Epidermal melanocyte (primary cell): ENCODE results near the gene TAAR1.
"Not testable (repeated sequence)": the region's sequence is repeated elsewhere in the genome, so short reads cannot be mapped to it uniquely, and the experiment has no call there.

ENCODE experiments used
- DNase-seq: peaks from one replicate; pipeline ENCODE4 v3.0.0; 2011; ENCODE audit warnings: low spot score; ENCODE audit not compliant: insufficient read length

Gene TAAR1

GRCh38 chr6:132663661-132664060, 4.7 kb upstream of the TAAR1 start:
- DNase-seq, result no peak

GRCh38 chr6:132661906-132662305, 2.9 kb upstream of the TAAR1 start:
- peak; percentile 19 for DNase-seq

- DNase-seq, result no peak
Observed at GRCh38 chr6:132651062-132651461, 7.9 kb downstream of the TAAR1 start.

DNA sequence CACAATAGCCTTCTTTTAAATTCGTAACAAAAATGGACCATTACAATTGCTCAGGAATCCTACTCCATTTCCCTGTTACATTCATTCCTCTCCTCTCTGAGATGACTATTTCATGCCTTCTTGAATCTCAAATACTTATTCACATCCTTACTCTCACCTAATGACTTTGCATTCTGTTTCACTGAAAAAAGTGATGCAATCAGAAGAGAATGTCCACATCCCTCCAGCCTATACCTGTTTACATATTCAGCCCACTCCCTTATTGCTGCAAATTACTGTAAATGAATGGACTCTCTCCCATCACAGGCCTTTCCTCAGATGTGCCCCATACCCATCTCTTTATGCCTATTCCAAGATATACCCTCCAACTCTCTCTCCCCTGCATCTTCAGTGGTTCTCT, 8.6 kb downstream of the TAAR1 start:
- DNase-seq, result no peak

DNA sequence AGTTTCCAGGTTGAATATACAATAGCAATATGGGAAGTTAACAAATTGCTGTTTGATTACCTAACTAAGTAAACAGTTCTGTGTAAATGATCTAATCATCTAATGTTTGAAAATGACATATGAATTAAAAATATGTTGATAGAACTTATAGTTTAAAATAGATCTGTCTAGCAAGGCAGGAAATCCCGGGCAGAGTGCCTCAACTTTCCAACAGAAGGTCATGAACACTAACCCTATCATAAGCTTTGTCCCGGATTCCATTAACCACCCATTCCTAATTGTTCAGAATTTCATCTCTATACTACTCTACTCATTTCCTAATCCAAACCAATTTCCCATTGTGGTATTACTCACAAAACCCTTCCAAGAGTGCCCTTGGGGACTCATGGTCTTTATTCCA, 10.2 kb downstream of the TAAR1 start:
- no peak for DNase-seq

DNA sequence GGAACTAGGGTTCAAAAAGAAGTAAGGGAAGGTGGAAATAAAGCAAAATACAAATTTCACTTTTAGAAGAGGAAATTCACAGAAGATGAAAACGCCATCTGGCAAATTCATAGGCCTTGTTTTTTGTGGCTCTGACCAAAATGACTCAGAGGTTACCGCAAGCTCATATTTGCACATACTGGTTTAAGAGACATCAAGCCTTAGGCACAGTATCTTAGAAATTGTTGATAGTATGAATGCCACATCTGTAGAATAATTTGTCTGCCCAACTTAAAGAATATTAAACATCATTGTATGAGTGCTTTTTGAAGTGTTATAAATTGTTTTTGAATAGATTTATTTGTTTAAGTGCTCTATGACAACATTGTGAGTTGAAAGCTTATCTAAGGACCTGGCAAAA, 10.6 kb downstream of the TAAR1 start:
- DNase-seq, result no peak

DNA sequence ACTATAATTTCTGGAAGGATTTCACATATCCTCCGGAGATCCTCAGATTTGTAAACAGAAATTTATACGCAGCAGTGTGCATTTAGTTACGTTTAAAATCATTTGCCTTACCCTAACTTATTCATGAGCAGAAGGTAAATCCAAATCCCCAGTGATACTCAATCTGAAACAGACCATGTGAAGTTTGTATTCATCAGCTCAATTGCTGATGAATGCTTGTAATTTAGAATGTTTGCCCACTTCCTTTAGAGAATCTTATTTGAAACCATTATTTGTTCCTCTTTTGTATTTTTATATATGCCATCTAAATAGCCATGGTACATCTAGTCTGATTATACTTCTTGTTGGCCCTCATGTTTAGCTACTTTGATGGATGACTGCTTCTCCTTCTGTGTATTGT, 15.4 kb downstream of the TAAR1 start:
- DNase-seq, result no peak

- not testable (repeated sequence) for DNase-seq
Observed at GRCh38 chr6:132637135-132637534, 21.8 kb downstream of the TAAR1 start.

DNA sequence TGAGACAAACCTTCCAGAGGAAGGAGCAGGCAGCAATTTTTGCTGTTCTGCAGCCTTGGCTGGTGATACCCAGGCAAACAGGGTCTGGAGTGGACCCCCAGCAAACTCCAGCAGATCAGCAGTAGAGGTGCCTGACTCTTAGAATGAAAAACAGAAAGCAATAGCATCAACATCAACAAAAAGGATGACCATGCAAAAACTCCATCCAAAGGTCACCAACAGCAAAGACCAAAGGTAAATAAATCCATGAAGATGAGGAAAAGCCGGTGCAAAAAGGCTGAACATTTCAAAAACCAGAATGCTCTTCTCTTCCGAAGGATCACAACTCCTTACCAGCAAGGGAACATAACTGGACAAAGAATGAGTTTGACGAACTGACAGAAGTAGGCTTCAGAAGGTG, 23.1 kb downstream of the TAAR1 start:
- not testable (repeated sequence) for DNase-seq

DNA sequence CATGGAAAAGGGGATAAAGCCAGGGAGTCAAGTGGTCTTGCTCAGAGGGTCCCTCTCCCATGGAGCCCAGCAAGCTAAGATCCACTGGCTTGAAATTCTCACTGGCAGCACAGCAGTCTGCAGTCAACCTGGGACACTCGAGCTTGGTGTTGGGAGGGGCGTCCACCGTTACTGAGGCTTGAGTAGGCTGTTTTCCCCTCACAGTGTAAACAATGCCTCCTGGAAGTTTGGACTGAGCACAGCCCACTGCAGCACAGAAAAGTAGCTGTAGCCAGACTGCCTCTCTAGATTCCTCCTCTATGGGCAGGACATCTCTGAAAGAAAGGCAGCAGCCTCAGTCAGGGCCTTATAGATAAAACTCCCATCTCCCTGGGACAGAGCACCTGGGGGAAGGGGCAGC, 23.7 kb downstream of the TAAR1 start:
- not testable (repeated sequence) for DNase-seq

DNA sequence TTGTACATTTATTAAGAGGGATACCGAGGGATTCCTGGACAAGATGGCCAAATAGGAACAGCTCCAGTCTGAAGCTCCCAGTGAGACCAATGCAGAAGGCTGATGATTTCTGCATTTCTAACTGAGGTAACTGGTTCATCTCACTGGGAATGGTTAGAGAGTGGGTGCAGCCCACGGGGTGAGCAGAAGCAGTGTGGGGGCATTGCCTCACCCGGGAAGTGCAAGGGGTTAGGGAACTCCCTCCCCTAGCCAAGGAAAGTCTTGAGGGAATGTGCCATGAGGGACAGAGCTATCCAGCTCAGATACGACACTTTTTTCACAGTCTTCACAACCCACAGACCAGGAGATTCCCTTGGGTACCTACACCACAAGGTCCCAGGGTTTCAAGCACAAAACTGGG, 24.2 kb downstream of the TAAR1 start:
- no peak for DNase-seq

DNA sequence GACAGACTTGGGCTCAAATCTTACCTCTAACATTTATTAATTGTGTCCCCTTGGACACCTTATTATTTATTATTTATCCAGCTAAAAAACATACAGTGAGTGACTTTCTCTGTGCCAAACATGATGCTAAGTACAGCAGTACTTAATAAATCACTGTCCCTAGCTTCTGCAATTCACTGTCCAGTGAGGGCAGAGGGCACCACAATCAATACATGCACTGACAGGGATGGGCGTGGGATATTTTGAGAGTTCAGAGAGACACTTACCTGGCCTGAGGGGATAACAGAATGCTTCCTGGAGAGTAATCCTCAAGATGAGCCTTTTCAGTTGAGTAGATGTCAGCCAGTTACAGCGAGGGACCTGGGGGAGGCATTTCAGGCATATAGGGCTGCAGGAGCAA, 25.6 kb downstream of the TAAR1 start:
- no peak for DNase-seq

DNA sequence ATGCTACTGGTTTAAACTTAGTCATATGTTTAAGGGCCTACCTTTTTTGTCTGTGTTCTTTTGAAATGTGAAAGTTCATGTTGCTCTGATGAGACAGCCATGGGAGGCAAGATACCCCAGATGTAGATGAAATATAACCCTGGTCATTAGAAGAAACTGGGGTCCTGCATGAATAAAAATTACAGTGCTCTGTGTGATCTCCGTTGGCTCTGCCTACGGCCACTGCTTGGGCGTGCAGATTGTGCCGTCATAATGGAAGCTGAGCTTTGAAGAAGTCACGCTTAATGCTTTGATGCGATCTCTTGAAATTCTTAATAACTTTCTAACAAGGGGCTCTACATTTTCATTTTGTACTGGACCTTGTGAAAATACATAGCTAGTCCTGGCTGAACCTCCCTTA, 34.8 kb downstream of the TAAR1 start, which contains the start of gene TAAR2:
TSS of gene TAAR2 (minus strand) at position 101 of the 400 bp plus-strand sequence. CDS start at position 101, 0 bp downstream.
- no peak for DNase-seq

DNA sequence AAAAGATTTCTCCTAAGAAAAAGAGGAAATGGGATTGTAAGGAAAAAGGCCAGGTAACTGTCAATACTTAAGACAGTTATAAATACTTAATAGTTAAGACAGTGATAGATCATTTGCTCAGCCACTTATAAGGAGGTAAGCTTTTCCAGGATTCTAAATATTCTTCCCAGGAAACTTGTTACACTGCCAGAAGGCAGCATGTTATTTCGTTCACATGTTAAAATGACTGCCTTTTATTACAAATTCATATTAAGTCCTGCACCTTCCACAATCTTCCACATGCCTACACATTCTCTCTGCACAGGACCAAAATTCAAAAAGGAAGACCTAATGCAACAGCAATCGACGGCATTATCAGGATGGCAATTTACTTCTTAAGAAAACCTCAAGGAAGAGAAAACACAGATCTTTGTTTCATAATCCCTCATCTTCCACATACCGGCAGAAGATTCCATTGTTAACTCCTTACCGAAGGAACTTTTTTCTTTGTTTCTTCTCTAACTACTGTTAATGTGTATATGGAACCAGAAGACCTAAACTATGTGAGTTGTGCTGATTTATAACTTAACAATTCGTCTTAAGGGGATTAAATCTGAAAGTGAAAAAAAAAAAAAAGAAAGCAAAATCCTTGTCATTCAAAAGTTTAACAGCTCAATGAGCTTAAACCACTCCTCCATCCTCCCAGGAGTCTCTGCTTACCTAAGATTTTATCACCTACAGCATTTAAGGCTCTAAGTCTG, 35.7 kb downstream of the TAAR1 start:
- DNase-seq, result no peak

- DNase-seq, result no peak
Observed at GRCh38 chr6:132616677-132617076, 42.3 kb downstream of the TAAR1 start.

- DNase-seq, result no peak
Observed at GRCh38 chr6:132614554-132614953, 44.4 kb downstream of the TAAR1 start.

- DNase-seq, result no peak
Observed at GRCh38 chr6:132612449-132613108, 46.4 kb downstream of the TAAR1 start.

DNA sequence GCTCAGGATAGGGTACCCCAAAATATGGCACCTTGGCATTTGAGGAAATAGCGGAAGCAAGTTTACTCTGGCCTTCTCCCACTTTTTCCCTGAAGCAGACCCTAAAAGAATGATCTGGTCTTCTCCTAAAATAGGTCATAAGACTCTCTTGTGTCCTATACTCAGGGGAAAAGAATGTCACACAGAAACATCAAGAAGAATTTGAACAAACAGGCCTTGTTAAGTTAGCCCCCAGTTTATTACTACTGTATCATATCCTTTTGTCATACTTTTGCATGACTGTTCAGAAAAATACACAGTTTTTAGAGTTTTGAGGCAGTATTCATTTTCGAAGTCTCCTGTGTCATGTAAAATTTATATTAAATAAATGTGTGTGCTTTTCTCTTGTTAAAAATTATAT, 47.4 kb downstream of the TAAR1 start:
- no peak for DNase-seq

DNA sequence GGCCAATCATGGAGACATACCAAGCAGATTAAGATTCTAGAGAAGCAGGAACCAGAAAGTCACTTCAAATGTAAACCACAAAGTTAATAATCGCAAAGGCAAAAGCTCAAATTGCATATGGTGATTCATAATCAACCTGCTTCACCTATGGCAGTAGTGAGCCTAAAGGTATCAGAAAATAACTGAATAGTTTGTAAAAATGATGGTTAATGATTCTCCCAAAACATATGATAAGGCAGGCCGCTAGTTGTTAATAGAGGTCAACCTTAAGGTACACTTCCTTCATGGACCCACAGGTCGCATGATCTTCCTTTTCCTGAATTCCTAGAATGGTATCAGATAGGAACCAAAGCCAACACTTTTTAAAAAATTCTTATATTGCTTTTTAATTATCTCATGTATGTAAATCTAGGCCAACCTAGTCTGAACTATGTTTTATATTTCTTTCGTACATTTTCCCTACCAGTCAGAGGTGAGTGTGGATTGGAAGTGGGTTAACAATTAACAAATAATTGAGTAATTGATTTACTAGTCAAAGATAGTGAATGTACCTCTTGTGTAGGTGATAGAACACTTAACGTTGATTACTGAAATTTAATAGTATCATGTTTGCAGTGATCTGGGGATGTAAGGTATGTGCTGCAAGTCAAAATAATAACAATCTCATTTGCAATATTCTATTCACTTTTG, 51.3 kb downstream of the TAAR1 start:
- DNase-seq, result no peak

- no peak for DNase-seq
Observed at GRCh38 chr6:132604635-132605152, 54.3 kb downstream of the TAAR1 start.

DNA sequence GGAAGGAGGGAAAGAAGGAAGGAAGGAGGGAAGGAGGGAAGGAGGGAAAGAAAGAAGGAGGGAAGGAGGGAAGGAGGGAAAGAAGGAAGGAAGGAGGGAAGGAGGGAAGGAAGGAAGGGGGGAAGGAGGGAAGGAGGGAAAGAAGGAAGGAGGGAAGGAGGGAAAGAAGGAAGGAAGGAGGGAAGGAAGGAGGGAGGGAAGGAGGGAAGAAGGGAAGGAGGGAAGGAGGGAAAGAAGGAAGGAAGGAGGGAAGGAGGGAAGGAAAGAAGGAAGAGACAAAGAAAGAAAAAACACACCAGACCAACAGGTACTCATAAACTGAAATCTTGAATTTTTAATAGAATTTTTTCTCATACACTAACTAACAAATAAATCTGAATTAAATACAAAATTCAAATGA, 58.1 kb downstream of the TAAR1 start:
- DNase-seq, result not testable (repeated sequence)

- no peak for DNase-seq
Observed at GRCh38 chr6:132598473-132598872, 60.5 kb downstream of the TAAR1 start.
